ENCODE measurements around the gene NEUROG1.

DNA sequence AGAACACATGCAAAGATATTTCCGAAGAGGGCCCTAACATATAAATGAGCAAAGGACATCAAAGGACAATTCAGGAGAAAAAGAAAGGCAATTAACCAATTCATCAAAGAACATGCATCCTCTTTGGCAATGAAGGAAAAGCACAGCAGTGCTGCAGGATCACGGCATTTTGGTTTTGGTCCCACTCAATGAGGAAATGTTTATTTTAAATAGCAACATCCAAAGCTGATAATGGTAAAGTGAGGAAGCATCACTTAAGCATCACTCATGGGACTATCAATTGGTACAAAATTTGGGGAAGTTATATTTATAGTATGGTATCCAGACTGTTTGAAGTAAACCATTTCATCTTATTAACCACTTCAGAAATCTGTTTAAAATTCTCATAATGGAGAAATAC is 48.5 kb upstream of the NEUROG1 start:
- TF ChIP-seq POLR2AphosphoS5 (IDR thresholded peaks at IDR 0.05) (no peak), EP300 (conservative IDR thresholded peaks at IDR 0.05; ENCODE audit: poor library complexity, severe bottlenecking) (no peak)
- TF ChIP-seq, protein P1, sequence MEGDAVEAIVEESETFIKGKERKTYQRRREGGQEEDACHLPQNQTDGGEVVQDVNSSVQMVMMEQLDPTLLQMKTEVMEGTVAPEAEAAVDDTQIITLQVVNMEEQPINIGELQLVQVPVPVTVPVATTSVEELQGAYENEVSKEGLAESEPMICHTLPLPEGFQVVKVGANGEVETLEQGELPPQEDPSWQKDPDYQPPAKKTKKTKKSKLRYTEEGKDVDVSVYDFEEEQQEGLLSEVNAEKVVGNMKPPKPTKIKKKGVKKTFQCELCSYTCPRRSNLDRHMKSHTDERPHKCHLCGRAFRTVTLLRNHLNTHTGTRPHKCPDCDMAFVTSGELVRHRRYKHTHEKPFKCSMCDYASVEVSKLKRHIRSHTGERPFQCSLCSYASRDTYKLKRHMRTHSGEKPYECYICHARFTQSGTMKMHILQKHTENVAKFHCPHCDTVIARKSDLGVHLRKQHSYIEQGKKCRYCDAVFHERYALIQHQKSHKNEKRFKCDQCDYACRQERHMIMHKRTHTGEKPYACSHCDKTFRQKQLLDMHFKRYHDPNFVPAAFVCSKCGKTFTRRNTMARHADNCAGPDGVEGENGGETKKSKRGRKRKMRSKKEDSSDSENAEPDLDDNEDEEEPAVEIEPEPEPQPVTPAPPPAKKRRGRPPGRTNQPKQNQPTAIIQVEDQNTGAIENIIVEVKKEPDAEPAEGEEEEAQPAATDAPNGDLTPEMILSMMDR (IDR thresholded peaks at IDR 0.05; ENCODE audit: poor library complexity, severe bottlenecking) = no peak
